ENCODE data around the gene CCDC47.
A peak's percentile ranks its signal among the peaks of the same experiment; 100 is the strongest.
"Not testable (repeated sequence)": the region's sequence is repeated elsewhere in the genome, so short reads cannot be mapped to it uniquely, and the experiment has no call there.

CCDC47 gene

DNA sequence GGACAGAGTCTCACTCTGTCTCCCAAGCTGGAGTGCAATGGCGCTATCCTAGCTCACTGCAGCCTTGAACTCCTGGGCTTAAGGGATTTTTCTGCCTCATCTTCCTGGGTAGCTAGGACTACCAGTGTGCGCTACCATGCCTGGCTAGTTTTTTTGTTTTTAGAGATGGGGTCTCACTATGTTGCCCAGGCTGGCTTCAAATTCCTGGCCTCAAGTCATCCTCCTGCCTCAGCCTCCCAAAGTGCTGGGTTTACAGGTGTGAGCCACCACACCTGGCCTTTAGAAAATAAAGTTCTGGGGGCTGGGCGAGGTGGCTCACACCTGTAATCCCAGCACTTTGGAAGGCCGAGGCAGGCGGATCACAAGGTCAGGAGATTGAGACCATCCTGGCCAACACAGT lies 53.2 kb downstream of the CCDC47 start:
- DNase-seq: not testable (repeated sequence)

GRCh38 chr17:63718988-63719387 lies 54.4 kb downstream of the CCDC47 start:
- no peak for DNase-seq

DNA sequence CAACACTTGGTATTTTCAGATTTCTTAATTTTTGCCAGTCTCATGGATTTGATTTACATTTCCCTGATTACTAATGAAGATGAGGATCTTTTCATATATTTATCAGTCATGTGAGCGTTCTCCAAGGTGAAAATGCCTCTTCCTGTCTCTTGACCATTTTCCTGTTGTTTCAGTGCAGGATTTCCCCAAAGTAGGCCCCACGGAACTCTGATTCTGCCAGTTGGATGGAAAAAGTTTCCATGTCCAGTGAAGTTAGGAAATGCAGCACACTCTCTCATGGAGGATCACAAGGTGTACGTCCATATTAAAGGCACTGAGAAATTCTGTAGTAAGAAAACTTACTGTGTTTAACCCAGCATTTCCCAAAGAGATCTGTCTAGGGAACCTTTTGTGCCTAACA lies 57.0 kb downstream of the CCDC47 start:
- no peak for DNase-seq

- no peak for DNase-seq
Observed at GRCh38 chr17:63714550-63715277, 58.7 kb downstream of the CCDC47 start.

GRCh38 chr17:63709110-63709509 lies 64.3 kb downstream of the CCDC47 start:
- DNase-seq: no peak

- DNase-seq: peak; percentile 49
Observed at GRCh38 chr17:63707151-63707550, 66.2 kb downstream of the CCDC47 start.

DNA sequence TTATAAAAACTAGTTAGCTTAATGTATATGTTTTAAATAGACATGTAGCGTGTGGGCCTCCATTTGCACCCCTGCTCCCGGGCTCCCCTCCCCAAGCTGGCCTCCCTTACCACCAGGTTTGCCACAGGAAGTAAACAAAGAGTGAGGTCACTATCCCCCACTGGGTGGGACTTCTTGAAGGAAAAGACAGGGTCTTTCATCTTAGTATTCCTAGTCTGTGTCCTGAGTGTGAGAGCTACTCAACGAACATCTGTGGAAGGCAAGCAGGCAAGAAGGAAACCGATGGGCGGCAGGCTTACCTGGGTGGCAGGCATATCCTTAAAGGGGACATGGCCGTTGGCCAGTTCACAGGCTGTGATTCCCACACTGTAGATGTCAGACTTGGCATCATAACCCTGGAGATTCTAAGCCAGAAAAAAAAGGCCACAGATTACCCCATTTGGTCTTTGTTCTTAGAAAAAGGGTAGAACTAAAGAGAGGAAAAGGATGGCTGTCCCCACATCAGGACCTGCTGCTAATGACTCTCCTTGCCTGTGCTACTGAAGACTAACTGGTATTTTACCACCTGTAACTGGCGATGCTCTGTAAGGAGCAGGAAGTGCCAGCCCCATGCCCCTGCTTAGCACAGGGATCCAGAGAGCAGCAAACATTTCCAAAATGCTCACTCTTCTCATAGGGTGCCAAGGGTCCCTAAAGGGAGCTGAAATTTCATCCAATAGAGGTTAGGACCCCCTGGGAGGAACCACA lies 66.9 kb downstream of the CCDC47 start:
- peak; percentile 44 for DNase-seq

- DNase-seq: no peak
Observed at GRCh38 chr17:63705657-63706056, 67.7 kb downstream of the CCDC47 start.

DNA sequence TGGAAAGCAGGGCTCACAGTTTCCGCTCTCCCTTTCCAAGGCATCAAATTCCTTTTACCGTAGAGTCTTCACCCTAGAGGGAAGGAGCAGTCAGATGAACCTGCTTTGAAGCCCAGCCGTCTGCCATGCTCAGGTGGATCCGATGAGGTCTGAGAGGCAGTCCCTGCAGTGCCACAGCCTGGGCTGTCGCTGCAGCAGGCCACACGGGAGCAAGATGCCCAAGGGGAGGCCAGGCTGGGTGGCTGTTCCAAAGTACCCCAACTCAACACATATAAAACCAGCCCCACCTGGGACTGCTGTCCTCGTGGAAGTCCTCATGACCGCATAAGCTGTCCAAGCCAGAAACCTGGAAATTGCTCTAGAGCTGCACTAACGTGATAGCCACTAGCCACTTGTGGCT lies 68.6 kb downstream of the CCDC47 start:
- DNase-seq: no peak

- DNase-seq: no peak
Observed at GRCh38 chr17:63704259-63704576, 69.2 kb downstream of the CCDC47 start.

DNA sequence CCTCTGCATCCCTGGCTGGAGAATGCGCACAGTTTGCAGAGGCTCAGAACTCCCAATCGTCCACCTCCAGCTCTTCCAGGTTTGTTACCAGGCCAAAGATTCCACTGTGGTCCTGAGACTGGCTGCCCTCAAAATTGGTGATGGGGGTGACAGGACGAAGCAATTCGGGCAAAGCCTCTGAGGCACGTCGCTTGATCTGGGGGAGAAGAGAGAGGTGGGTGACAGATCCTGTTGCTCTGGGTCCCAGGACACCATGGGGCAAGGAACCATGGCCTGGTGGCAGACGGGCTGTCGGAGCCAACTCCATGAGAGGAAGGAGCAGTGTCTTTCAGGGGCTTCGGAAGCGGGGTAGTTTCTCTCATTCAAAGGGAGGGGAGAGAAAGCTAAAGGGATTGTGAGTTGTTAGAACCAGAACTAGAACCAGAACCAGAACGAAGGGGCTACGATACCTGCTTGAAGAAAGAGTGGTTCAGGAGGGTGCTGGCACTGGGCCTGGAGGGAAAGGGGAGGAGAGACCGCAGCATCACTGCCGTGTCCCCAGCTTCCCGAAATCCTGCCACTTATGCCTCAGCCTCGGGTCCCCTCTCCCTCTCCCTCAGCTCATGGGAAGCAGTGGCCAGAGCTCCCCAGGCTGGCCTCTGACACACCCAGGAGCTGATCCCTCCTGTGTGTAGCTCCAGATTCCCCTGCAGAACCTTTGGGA lies 69.7 kb downstream of the CCDC47 start:
- DNase-seq: no peak

GRCh38 chr17:63703029-63703428 lies 70.4 kb downstream of the CCDC47 start:
- DNase-seq: no peak

DNA sequence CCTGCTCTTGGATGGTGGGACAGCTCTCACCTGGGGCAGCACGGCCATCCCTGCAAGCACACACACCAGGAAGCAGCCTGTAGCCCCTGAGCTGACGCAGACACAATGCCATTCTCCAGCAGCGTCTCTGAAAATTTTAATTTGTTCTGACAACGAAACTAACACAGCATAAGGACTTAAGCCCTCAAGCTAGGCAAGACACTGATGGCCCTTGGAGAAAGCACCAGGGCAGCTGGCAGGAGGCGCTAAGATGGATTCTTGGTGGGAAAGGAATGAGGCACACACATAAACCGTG lies 70.7 kb downstream of the CCDC47 start:
- DNase-seq: no peak

- peak; percentile 83 for DNase-seq
Observed at GRCh38 chr17:63701868-63702720, 71.3 kb downstream of the CCDC47 start.

DNA sequence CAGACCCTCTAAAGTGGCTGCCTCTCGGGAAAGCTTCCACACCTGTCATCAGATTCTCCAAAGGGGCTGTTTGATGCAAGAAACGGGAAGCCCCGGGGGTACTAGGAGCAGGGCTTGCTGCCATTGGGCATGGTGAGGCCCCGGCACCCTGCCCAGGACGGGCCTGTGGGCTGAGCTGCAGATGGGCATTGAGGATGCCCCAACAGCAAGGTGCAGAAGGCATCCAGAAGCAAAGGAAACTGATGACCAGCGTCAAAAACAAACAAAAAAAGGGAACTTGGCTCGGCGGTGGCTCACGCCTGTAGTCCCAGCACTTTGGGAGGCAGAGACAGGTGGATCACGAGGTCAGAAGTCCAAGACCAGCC lies 72.0 kb downstream of the CCDC47 start:
- DNase-seq: no peak

DNA sequence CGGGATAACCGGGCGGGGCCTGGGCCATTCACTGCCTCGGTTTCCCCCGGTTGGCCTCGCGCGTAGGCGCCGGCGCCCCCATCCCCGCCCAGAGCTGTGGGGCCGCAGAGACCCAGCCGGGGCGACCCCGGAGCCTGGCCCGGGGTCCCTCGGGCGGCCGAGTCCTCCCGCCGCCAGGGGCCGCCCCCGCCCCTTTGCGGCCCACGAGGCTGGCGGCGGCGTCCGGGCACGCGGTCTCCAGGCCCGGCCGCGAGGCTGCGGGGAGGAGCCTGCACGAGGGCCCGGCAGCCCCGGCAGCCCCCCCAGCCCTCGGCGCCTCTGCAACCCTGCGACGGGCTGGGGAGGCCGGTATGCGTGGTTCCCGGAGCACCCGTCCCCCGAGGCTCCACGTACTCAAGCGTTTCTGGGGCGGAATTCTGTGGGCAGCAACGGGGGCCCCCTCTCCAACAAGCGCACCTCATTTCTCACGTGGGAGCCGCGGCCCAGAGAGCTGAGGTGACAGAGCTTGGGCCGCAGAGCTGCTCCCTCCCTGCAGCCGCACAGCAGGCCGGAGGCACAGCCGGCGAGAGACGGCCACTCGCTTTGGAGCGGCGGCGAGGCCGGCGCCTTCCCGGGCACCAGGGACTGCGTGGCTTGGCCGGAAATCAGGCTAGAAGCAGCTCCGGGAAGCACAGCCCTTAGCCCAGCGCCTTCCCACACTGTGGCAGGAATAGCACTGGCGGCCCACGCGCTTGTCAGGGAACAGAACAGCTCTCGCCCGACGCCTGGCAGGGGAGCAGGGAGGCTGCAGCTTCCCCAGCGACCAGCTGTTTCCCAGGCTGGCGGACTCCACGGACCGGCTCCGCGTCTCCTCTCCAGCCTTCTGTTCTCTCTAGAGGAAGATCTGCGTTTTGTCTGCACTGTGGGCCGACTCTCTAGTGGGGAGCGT lies 72.6 kb downstream of the CCDC47 start:
- peak; percentile 60 for DNase-seq

DNA sequence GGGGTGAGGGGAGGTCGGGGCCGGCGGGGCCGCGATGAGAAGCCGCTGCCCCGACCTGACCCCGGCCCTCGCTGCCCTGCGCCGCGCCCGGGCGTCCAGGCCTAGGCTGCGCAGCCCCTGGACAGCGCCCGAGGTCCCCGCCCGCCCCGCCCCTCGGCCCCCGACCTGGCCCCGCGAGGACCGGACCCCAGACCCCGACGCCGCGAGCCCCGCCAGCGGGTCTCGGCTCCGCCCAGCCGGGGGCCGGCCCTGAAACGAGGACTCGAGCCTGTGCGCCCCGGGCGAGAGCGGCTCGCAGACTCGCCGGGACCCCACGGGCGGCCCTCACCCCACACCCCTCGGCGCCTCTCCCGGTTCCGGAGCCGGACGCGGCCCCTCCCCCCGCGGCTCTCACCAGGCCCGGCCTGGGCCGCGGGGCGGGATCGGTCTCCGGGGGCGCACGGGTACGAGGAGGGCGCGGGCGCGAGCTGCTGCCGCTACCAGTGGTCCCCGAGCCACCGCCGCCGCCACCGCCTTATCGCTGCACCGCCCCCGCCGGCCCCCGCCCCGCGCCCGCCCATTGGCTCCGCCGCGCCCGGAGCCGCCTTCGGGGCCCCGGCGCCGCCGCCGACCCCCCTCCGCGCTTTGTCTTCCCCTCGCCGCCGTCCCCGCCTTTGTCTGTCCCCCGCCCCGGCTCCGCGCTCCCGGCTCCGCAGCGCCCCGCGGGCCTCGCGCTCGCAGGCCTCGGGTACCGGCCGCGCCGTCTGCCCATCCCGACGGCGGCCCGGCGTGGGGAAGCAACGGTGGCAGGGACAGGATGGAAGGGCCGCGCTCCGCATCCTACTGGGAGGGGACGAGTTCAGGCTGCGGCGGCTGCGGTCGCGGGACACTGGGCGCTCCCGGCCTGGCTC lies 73.5 kb downstream of the CCDC47 start, which contains the start of gene LIMD2:
LIMD2 (minus strand) TSS at position 488 of the 890 bp plus-strand sequence. CDS start 827 bp downstream, outside the sequence.
- peak; percentile 91 for DNase-seq

GRCh38 chr17:63698886-63699637 lies 74.3 kb downstream of the CCDC47 start:
- peak; percentile 94 for DNase-seq

- peak; percentile 26 for DNase-seq
Observed at GRCh38 chr17:63698381-63698885, 75.0 kb downstream of the CCDC47 start.
